GM12878 (cell line): ENCODE data around the gene VEPH1. TPM values are rescaled to one million over a fixed set of nuclear protein-coding genes. Genes with fewer than 3 reads are reported as not detected.

Source experiments
- CEBPB ChIP-seq, 2 experiments: fragments of 150-350 bp in 1 of 2; IDR thresholded peaks; 2 replicates each; pipeline ENCODE4 v1.6.1; 2012 to 2014; ENCODE audit warnings: low read depth in 2 of 2, low read length in 2 of 2, borderline replicate concordance in 1 of 2, inconsistent platforms in 1 of 2
- polyA plus RNA-seq, 11 experiments: library from polyadenylated mRNA; depleted of rRNA in 4 of 11; unstranded in 6 of 11; stranded (reverse) in 5 of 11; fragments of >200 nt; fragmentation: Nextera tagmentation in 4 of 11; fragmentation: Illumina TruSeq in 1 of 11; extraction: Ambion mirVana in 4 of 11; extraction: Trizol in 1 of 11; gene quantifications; 1 replicate in 1 of 11; 2 replicates in 10 of 11; pipeline versions ENCODE4 v1.2.1 to v1.2.3, GENCODE V29; 2011 to 2016; ENCODE audit warnings: inconsistent platforms in 2 of 11, missing spikeins in 2 of 11, low read depth in 1 of 11
- total RNA-seq, 4 experiments: library from RNA; depleted of rRNA in 3 of 4; stranded (reverse); fragments of >200 nt in 3 of 4; fragmentation: Illumina TruSeq in 1 of 4; extraction: Trizol in 1 of 4; gene quantifications; 2 replicates each; pipeline versions ENCODE4 v1.2.1 to v1.2.3, GENCODE V29; 2013 to 2021
- TF ChIP-seq, protein P1 (sequence below): fragments of 450-650 bp; IDR thresholded peaks from 2 replicates; pipeline ENCODE4 v1.6.1; 2018; ENCODE audit warnings: borderline replicate concordance, mild to moderate bottlenecking; ENCODE audit not compliant: partially characterized antibody
- TF ChIP-seq, protein P2 (sequence below): fragments of 450-650 bp; formaldehyde crosslinking; IDR thresholded peaks from 2 replicates; pipeline ENCODE4 v1.5.0; 2022; ENCODE audit warnings: mild to moderate bottlenecking, missing genetic modification characterization
- TF ChIP-seq, protein P3 (sequence below): fragments of 450-650 bp; formaldehyde crosslinking; IDR thresholded peaks from 2 replicates; pipeline ENCODE4 v1.4.0; 2020; ENCODE audit warnings: mild to moderate bottlenecking, moderate library complexity

Gene VEPH1
- total and polyA plus RNA-seq, 10 of the 15 experiments (the other 5 are each of a cell fraction or from before 2014, with no cell fraction given): 0.04 to 0.26 (median 0.17) TPM; not detected in 7

DNA sequence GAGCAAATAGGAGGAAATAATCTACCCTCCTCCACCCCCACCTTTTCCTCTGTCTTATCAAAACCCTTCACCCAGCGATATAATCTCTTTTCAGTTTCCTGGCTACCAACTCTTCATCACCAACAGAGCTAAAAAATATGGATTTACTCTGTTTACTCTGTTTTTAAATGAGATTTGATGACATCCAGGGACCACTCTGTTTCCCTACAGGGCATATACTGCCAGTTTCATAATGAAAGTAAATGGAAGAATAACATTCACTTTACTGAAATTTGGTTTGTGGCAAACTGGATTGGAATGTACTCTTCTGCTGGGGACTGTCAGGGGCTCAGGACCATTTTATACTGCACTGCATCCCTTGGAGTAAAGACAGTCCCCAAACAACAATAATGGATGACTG lies 146.7 kb downstream of the VEPH1 start (continued):
- TF ChIP-seq, protein P1, sequence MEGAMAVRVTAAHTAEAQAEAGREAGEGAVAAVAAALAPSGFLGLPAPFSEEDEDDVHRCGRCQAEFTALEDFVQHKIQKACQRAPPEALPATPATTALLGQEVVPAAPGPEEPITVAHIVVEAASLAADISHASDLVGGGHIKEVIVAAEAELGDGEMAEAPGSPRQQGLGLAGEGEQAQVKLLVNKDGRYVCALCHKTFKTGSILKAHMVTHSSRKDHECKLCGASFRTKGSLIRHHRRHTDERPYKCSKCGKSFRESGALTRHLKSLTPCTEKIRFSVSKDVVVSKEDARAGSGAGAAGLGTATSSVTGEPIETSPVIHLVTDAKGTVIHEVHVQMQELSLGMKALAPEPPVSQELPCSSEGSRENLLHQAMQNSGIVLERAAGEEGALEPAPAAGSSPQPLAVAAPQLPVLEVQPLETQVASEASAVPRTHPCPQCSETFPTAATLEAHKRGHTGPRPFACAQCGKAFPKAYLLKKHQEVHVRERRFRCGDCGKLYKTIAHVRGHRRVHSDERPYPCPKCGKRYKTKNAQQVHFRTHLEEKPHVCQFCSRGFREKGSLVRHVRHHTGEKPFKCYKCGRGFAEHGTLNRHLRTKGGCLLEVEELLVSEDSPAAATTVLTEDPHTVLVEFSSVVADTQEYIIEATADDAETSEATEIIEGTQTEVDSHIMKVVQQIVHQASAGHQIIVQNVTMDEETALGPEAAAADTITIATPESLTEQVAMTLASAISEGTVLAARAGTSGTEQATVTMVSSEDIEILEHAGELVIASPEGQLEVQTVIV: no peak
- TF ChIP-seq CEBPB (IDR thresholded peaks at IDR 0.05; ENCODE audit: borderline replicate concordance in 1 of 2, low read depth in 2 of 2, low read length in 2 of 2): no peak
- TF ChIP-seq, protein P2, sequence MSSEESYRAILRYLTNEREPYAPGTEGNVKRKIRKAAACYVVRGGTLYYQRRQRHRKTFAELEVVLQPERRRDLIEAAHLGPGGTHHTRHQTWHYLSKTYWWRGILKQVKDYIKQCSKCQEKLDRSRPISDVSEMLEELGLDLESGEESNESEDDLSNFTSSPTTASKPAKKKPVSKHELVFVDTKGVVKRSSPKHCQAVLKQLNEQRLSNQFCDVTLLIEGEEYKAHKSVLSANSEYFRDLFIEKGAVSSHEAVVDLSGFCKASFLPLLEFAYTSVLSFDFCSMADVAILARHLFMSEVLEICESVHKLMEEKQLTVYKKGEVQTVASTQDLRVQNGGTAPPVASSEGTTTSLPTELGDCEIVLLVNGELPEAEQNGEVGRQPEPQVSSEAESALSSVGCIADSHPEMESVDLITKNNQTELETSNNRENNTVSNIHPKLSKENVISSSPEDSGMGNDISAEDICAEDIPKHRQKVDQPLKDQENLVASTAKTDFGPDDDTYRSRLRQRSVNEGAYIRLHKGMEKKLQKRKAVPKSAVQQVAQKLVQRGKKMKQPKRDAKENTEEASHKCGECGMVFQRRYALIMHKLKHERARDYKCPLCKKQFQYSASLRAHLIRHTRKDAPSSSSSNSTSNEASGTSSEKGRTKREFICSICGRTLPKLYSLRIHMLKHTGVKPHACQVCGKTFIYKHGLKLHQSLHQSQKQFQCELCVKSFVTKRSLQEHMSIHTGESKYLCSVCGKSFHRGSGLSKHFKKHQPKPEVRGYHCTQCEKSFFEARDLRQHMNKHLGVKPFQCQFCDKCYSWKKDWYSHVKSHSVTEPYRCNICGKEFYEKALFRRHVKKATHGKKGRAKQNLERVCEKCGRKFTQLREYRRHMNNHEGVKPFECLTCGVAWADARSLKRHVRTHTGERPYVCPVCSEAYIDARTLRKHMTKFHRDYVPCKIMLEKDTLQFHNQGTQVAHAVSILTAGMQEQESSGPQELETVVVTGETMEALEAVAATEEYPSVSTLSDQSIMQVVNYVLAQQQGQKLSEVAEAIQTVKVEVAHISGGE (CRISPR knock-in tag): no peak
- TF ChIP-seq, protein P3, sequence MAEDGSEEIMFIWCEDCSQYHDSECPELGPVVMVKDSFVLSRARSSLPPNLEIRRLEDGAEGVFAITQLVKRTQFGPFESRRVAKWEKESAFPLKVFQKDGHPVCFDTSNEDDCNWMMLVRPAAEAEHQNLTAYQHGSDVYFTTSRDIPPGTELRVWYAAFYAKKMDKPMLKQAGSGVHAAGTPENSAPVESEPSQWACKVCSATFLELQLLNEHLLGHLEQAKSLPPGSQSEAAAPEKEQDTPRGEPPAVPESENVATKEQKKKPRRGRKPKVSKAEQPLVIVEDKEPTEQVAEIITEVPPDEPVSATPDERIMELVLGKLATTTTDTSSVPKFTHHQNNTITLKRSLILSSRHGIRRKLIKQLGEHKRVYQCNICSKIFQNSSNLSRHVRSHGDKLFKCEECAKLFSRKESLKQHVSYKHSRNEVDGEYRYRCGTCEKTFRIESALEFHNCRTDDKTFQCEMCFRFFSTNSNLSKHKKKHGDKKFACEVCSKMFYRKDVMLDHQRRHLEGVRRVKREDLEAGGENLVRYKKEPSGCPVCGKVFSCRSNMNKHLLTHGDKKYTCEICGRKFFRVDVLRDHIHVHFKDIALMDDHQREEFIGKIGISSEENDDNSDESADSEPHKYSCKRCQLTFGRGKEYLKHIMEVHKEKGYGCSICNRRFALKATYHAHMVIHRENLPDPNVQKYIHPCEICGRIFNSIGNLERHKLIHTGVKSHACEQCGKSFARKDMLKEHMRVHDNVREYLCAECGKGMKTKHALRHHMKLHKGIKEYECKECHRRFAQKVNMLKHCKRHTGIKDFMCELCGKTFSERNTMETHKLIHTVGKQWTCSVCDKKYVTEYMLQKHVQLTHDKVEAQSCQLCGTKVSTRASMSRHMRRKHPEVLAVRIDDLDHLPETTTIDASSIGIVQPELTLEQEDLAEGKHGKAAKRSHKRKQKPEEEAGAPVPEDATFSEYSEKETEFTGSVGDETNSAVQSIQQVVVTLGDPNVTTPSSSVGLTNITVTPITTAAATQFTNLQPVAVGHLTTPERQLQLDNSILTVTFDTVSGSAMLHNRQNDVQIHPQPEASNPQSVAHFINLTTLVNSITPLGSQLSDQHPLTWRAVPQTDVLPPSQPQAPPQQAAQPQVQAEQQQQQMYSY: no peak
- TF ChIP-seq, all 136 proteins: peak for 0
